GM21786 (cell line): ENCODE measurements around the gene IFNA13.
"Not testable (repeated sequence)": the region's sequence is repeated elsewhere in the genome, so short reads cannot be mapped to it uniquely, and the experiment has no call there.

ENCODE experiments used
- ATAC-seq: cut with Tn5 transposase; IDR thresholded peaks from one replicate; pipeline ENCODE4 v1.9.1; 2021; ENCODE audit not compliant: unreplicated experiment

The IFNA13 gene

GRCh38 chr9:21367957-21368356, at the start of gene IFNA13:
TSS of gene IFNA13 (minus strand) at chr9:21368057. CDS start at chr9:21368010, 47 bp downstream.
- ATAC-seq: no peak

DNA sequence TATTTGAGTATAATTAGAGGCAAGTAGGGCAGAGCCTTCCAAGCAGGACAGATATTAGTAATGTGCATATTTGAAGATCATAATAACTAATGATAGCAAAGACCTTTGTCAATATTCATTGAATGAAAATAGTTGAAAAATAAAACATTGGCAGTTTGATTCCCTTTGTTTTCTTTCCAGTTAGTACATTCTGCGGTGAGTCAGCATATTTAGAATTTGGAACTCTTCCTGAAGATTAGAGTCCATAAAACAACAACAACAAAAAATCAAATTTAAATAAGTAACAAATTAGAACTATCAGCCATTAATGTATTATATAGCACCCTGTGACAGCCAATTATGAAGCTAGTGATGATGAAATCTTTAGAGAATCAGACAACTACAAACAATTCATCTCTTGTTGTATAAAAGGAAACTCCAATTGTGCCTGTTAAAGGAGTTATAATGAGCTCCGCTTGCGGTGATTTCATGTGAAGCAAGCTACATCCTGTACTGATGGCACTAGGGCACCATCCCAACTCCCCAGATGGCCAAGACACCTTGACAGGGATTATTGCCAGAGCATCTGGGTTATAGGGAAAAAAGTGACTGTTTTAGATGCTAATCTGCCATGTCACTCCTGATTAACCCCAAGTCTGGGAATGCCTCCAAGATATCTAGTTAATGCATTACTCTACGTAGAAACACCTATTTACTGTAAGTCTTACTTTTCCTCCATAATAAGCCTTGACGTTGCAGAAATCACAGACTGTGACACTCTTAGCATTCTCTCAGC, 47.8 kb upstream of the IFNA13 start:
- no peak for ATAC-seq

DNA sequence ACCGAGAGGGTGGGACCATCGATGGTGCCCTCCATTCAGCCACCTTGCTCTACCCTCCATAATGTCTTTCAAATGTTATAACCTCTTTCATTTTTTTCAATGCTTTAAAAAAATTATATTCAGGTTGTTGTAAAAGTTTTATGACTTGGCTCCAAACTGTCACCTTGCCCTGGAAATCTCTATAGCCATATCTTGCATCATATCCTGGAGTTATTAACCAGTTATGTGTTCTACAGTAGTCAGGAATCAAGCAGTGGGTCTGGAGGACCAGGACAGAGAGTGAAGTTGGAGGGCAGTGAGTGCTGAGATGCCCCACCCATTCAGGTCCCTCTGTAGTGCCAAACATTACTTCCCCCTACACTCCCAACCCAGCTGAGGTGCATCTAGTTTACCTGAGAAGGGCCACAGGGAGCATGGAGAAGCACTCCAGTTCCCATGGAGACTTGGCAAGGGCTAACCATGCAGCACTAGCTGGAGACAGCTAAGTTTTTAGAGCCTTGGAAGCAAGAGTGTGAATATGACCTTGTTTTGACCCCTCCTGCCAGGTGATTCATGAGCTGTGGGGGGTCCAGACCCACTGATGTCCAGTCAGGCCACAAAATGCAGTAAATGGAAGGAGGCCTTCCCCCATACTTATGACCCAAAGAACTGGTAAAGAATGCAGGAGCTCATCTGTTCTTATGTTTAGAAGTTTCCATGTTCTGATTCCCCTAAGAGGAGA, 46.5 kb upstream of the IFNA13 start:
- ATAC-seq: no peak

DNA sequence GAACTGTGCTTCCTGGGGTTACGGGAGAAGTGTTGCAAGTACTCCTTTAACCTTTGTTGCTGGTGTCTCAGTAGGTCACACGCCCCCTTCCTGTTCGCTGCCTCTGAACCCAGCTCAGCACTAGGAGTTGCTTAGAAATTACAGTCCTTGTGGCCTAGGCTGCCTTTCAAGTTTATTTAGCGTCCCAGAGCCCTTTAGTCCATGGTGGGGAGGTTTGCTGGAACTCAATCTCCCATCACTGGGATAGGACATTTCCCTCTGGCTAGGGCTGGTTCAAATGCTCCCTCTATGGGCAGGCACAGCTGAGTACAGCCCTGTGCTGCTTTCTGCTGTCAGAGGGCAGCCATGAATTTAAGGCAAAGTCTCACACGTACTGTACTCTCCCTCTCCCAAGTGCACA, 45.8 kb upstream of the IFNA13 start:
- ATAC-seq: peak; percentile 42

GRCh38 chr9:21413151-21413550, 45.3 kb upstream of the IFNA13 start:
- no peak for ATAC-seq

- ATAC-seq: peak; percentile 74
These were observed 44.2 kb upstream of the IFNA13 start for GRCh38 chr9:21412107-21412506.

- no peak for ATAC-seq
These were observed 41.0 kb upstream of the IFNA13 start, which contains the start of gene IFNA8 for GRCh38 chr9:21408817-21409216. TSS of gene IFNA8 (plus strand) at chr9:21409117. CDS start at chr9:21409177, 60 bp downstream.

- no peak for ATAC-seq
These were observed 36.3 kb upstream of the IFNA13 start for GRCh38 chr9:21404146-21404545.

DNA sequence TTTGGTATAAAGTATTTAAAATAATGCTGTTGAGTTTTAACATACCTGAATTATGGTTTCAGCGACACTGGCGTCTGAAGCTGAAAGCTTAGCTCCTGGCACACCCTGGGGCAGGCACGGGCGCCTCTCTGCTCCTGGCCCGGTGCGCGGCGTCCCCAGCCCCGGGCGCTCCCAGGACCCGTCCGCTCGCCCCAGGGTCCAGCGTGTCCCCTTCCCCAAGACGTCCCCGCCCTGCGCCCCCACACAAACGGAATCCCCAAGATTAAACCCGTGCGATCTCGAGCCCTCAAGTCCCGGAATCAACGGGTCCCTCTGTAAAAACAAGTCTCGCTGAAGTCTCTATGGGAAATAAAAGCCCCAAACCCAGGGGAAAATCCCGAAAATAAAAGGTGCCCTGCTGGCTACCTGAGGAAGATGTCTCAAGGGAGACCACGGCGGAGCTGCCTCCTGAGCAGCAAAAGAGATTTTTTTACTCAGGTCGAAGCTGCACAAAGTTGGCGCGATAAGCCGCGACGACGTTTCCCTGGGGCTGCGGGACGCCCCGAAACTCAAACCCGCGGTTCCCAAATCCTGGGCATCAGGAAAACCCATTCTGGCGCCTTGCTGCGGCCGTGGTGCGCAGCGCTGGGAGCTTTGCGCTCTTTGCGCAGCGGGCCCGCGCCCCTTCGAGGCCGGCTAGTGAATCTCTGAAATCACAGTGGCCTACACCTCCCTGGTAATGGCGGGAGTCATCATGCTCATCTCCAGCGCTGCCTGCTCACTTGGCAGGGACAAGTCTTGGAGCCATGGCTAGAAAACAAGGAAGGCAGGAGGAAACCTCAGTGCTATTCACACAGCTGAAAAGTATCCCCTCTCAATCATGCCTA, 34.8 kb upstream of the IFNA13 start:
- peak; percentile 72 for ATAC-seq

DNA sequence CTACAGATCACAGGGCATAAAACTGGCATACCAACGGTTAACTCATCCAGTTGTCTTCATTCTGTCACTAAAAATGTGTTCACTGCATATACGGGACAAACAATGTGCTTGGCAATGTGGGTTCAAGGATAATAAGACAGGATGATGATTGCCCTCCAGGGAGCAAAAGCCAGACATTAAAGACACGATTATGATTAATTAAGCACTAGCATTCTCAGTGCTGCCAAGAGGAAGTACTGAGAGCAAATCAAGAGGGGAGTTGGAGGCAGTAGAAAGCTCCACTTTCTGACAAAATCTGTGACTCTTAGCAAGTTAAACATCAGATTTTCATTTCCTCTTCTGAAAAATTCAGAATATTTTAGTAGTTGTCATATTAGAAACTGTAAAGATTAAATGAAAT, 32.1 kb upstream of the IFNA13 start:
- no peak for ATAC-seq

DNA sequence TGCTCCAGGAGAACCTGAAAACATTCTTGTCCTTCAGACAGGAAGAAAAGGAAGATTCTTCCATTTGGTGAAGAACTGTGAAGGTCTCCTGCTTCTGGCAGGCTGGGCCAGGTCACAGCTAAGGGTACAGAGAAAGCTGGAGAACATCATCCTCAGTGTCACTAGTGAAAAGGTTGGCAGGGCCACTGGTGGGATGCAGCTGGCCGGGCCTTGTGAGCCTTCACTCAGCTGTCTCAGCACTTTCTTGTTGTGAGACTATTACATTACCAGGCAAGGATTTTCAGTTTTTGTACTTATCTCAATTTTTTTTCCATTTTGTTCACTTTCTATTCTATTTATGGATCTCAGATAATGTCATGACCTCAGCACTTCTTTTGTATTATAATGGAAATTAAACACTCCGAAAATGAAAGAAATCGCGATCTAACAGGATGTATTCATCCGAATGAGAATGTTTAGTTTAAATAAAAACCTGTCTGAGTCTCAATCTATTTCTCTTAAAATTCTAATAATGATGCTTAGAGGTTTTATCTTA, 31.2 kb upstream of the IFNA13 start:
- ATAC-seq: no peak

GRCh38 chr9:21395778-21396717, 28.2 kb upstream of the IFNA13 start:
- peak; percentile 61 for ATAC-seq

DNA sequence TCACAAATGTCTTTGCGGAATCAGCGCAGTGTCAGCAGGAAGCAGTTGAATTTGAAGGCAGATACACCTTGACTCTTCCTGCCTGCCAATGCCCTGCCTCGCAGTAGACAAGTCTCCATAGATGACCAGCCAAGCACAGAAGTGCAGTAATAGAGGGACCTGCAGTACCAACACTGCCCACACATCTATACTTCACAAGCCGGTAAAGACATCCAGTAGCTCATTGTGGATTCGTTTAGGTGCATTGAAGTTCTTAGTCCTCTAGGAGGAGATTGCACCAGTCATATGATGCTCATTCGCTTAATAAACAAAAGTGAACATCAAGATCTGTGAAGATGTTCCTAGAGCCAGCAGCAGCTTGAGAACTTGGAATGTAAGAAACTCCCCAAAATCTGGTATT, 24.4 kb upstream of the IFNA13 start:
- ATAC-seq: peak; percentile 78

DNA sequence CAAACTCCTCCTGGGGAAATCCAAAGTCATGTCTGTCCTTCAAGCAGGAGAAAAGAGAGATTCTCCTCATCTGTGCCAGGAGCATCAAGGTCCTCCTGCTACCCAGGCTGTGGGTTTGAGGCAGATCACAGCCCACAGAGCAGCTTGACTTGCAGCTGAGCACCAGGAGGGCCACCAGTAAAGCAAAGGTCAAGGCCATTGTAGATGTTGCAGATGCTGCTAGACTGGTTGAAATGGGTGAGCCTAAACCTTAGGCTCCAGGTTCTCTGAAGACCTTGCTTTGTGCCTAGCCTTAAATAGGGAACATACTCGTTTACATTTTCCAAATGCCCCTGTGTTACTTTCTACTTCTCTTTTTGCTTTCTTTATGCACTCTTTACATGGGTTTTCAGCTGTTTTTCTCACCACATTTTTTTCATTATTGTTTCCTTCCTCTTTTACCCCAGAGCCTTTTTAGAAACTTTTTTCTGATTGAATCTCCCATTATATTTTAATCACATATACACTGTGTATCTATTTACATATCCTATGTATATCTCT, 17.3 kb upstream of the IFNA13 start, which contains the start of gene IFNA2:
Gene IFNA2 (minus strand): TSS at position 268 of the 540 bp plus-strand sequence. CDS start 69 bp downstream, at position 199.
- no peak for ATAC-seq

DNA sequence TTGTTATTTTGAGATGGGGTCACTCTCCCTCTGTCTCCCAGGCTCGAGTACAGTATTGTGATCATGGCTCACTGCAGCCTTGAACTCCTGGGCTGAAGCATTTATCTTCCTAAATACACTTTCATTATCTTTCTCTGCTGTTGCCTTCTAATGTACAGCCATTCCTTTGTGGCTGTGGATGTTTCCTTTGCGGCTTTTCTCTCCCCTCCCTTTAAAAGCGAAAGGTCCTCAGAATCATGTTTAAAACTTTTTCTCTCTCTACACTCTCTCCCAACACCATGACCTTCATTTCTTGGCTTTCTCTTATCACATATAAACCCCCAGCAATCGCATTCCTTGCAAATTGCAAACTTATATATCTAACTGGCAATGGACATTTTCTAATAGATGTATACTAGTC, 15.8 kb upstream of the IFNA13 start:
- no peak for ATAC-seq

GRCh38 chr9:21381448-21382339, 13.8 kb upstream of the IFNA13 start:
- ATAC-seq: peak; percentile 95

GRCh38 chr9:21371467-21371866, 3.6 kb upstream of the IFNA13 start:
- not testable (repeated sequence) for ATAC-seq

DNA sequence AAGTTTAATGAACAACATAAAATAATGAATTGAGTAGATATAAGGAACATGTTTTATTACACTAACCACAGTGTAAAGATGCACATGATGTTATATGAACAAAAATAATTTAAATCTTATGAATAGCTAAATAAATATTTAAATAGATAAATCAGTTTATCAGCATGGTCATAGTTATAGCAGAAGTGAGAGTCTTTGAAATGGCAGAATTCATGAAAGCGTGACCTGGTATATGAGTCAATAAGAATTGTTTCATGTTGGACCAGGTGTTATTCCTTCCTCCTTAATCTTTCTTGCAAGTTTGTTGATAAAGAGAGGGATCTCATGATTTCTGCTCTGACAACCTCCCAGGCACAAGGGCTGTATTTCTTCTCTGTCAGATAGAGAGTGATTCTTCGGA, 688 bp downstream of the IFNA13 start:
- peak; percentile 91 for ATAC-seq

GRCh38 chr9:21362287-21362686, 5.6 kb downstream of the IFNA13 start:
- ATAC-seq: no peak
